ENCODE data around the gene BCAT1.

DNA sequence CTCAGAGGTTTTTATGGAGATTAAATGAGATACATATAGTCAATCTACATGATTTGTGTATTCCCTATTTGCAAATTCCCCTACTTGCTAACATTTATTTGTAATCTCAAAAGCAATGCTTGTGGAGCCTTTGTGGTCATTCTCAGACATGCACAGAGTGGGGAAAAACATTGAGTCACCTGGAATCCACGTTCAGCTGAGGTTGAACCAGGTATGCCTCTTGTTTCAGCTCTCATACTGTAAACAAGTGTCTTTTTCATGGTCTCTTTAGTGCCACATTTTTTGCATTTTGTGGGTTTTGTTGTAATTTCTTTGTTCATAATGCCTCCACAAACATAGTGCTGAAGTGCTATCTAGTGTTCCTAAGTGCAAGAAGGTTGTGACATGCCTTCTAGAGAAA is 181.9 kb downstream of the BCAT1 start:
- TF ChIP-seq CTCF (conservative IDR thresholded peaks at IDR 0.05; ENCODE audit: low read depth in 2 of 2) = no peak
- no peak for TF ChIP-seq EZH2 (IDR thresholded peaks at IDR 0.05; ENCODE audit: low read depth, unreplicated experiment)
- no peak for TF ChIP-seq EZH2phosphoT487 (IDR thresholded peaks at IDR 0.05; ENCODE audit: unreplicated experiment)
- no peak for TF ChIP-seq POLR2AphosphoS5 (IDR thresholded peaks at IDR 0.05; ENCODE audit: low read depth)
- no peak for TF ChIP-seq STAT1 (IDR thresholded peaks at IDR 0.05; ENCODE audit: unreplicated experiment)
- TF ChIP-seq JUNB (IDR thresholded peaks at IDR 0.05; ENCODE audit: unreplicated experiment) = no peak
- TF ChIP-seq, protein P1, sequence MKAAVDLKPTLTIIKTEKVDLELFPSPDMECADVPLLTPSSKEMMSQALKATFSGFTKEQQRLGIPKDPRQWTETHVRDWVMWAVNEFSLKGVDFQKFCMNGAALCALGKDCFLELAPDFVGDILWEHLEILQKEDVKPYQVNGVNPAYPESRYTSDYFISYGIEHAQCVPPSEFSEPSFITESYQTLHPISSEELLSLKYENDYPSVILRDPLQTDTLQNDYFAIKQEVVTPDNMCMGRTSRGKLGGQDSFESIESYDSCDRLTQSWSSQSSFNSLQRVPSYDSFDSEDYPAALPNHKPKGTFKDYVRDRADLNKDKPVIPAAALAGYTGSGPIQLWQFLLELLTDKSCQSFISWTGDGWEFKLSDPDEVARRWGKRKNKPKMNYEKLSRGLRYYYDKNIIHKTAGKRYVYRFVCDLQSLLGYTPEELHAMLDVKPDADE (IDR thresholded peaks at IDR 0.05) = no peak
- no peak for TF ChIP-seq REST (IDR thresholded peaks at IDR 0.05; ENCODE audit: unreplicated experiment)
